Caco-2 (cell line): Measurements from ENCODE around the gene TOR1B. TPM values are rescaled to one million over a fixed set of nuclear protein-coding genes. Genes with fewer than 3 reads are reported as not detected.

Experiments used
- BruUV-seq: library from RNA; stranded (reverse); fragments of 400-500 nt; replicated peaks from 2 replicates; lab custom pipeline; 2021; lab: Mats Ljungman, UMichigan
- CTCF ChIA-PET: fragments of 300-600 bp; sonication (Branson Sonifier 250); formaldehyde crosslinking; loops from one replicate; lab custom pipeline; 2022; ENCODE audit warnings: antibody characterized with exemption; lab: Charles Lee
- POLR2A ChIA-PET: fragments of 300-600 bp; sonication (Branson Sonifier 250); formaldehyde crosslinking; loops from one replicate; lab custom pipeline; 2022; ENCODE audit warnings: antibody characterized with exemption; lab: Charles Lee
- DNase-seq, 2 experiments: peaks; one replicate each; pipeline versions ENCODE4 v3.0.0 to v3.0.0-alpha.2; 2020 to 2022
- H3K27me3 ChIP-seq: replicated peaks from 2 replicates; pipeline ENCODE4 v1.6.0; 2011; ENCODE audit warnings: low read length; ENCODE audit not compliant: control insufficient read depth, insufficient read depth
- H3K36me3 ChIP-seq: 2 replicates; pipeline ENCODE4 v1.5.1; 2011; ENCODE audit warnings: low read length; ENCODE audit not compliant: control insufficient read depth, insufficient read depth
- H3K4me1 ChIP-seq: fragments of 250-450 bp; sonication (Bioruptor Pico); 2 replicates; pipeline ENCODE4 v1.5.1; 2020; ENCODE audit warnings: mild to moderate bottlenecking
- H3K4me3 ChIP-seq: 2 replicates; pipeline ENCODE4 v1.5.1; 2011; ENCODE audit warnings: low read depth, mild to moderate bottlenecking, control low read depth, low read length
- H3K9me3 ChIP-seq: fragments of 250-450 bp; sonication (Bioruptor Pico); 2 replicates; pipeline ENCODE4 v1.5.1; 2020; ENCODE audit warnings: mild to moderate bottlenecking, moderate library complexity
- H3K27ac Mint-ChIP-seq: one replicate; pipeline ENCODE4 v1.8.0; 2022; ENCODE audit warnings: mixed read lengths; ENCODE audit not compliant: unreplicated experiment
- H3K27me3 Mint-ChIP-seq: one replicate; pipeline ENCODE4 v1.8.0; 2022; ENCODE audit warnings: mixed read lengths; ENCODE audit not compliant: insufficient read depth, unreplicated experiment
- H3K36me3 Mint-ChIP-seq: one replicate; pipeline ENCODE4 v1.8.0; 2022; ENCODE audit warnings: mild to moderate bottlenecking, mixed read lengths; ENCODE audit not compliant: insufficient read depth, unreplicated experiment
- H3K4me1 Mint-ChIP-seq: one replicate; pipeline ENCODE4 v1.8.0; 2022; ENCODE audit warnings: low read depth, mixed read lengths; ENCODE audit not compliant: unreplicated experiment
- H3K4me3 Mint-ChIP-seq: one replicate; pipeline ENCODE4 v1.8.0; 2022; ENCODE audit warnings: mild to moderate bottlenecking, moderate library complexity, mixed read lengths; ENCODE audit not compliant: unreplicated experiment
- H3K9me3 Mint-ChIP-seq: one replicate; pipeline ENCODE4 v1.8.0; 2022; ENCODE audit warnings: mixed read lengths; ENCODE audit not compliant: unreplicated experiment
- CTCF ChIP-seq, 2 experiments: fragments of 200-600 bp in 1 of 2; IDR thresholded peaks; 1 replicate in 1 of 2; 2 replicates in 1 of 2; pipeline versions ENCODE4 v1.5.1 to v1.8.0; 2011 to 2022; ENCODE audit warnings: antibody characterized with exemption in 1 of 2, control low read depth in 1 of 2, inconsistent platforms in 1 of 2, low read depth in 1 of 2, low read length in 1 of 2, mild to moderate bottlenecking in 1 of 2, moderate library complexity in 1 of 2; ENCODE audit not compliant: insufficient read depth in 1 of 2, severe bottlenecking in 1 of 2, unreplicated experiment in 1 of 2
- intact Hi-C: fragments of 100-400 bp; cut with micrococcal nuclease; formaldehyde crosslinking; loops from one replicate; pipeline ENCODE4 v1.10.0; 2022; ENCODE audit not compliant: unreplicated experiment
- total RNA-seq: library from RNA; stranded (reverse); gene quantifications from 2 replicates; pipeline ENCODE4 v1.2.3, GENCODE V29; 2022

The TOR1B gene
- total RNA-seq, 1 experiment from 2014 or later = 22.8 TPM

GRCh38 chr9:129806061-129806460, 3.1 kb downstream of the TOR1B start:
- ChIA-PET CTCF (no interaction called here), POLR2A (interaction anchor here (0.7 kb wide), 1 partner anchor 12 kb away, joined by 6 read pairs; no protein-coding TSS in a partner anchor)
- Histone ChIP-seq H3K27me3 (no peaks in the 10 kb centered on the region), H3K9me3 (no peaks in the 10 kb centered on the region), H3K36me3 (peaks cover 1% of the 10 kb centered on the region; the same call in 1 of the 2 replicates), H3K4me1 (peaks cover 24% of the 10 kb centered on the region), H3K4me3 (no peak overlapping the region)
- Mint-ChIP-seq H3K4me3 (no peak overlapping the region), H3K4me1 (peaks cover 10% of the 10 kb centered on the region), H3K27me3 (no peaks in the 10 kb centered on the region), H3K9me3 (no peaks in the 10 kb centered on the region), H3K36me3 (peaks cover 51% of the 10 kb centered on the region), H3K27ac (peak overlapping the region; percentile 39)
- intact Hi-C loops = no loop called here
- no peak for DNase-seq
- TF ChIP-seq CTCF (IDR thresholded peaks at IDR 0.05; ENCODE audit: insufficient read depth in 1 of 2, low read depth in 1 of 2, low read length in 1 of 2, severe bottlenecking in 1 of 2, unreplicated experiment in 1 of 2) = no peak
- no TSS peak for BruUV-seq

- no peak for TF ChIP-seq CTCF (IDR thresholded peaks at IDR 0.05; ENCODE audit: insufficient read depth in 1 of 2, low read depth in 1 of 2, low read length in 1 of 2, severe bottlenecking in 1 of 2, unreplicated experiment in 1 of 2)
- H3K36me3 Mint-ChIP-seq = peaks cover 48% of the 10 kb centered on the region
- no peak for DNase-seq
- H3K4me1 Mint-ChIP-seq = peaks cover 19% of the 10 kb centered on the region
- intact Hi-C loops = no loop called here
- Histone ChIP-seq H3K4me3 (no peak overlapping the region), H3K36me3 (peaks cover 1% of the 10 kb centered on the region; the same call in 1 of the 2 replicates), H3K4me1 (peaks cover 31% of the 10 kb centered on the region), H3K27me3 (no peaks in the 10 kb centered on the region), H3K9me3 (no peaks in the 10 kb centered on the region)
- H3K4me3 Mint-ChIP-seq = no peak overlapping the region
- H3K9me3 Mint-ChIP-seq = no peaks in the 10 kb centered on the region
- BruUV-seq = no TSS peak
- H3K27ac Mint-ChIP-seq = no peak overlapping the region
- no peaks in the 10 kb centered on the region for H3K27me3 Mint-ChIP-seq
- ChIA-PET POLR2A (no interaction called here), CTCF (no interaction called here)
These were observed 6.4 kb downstream of the TOR1B start for GRCh38 chr9:129809346-129809745.

GRCh38 chr9:129810116-129810515, 7.1 kb downstream of the TOR1B start:
- BruUV-seq = no TSS peak
- intact Hi-C loops = no loop called here
- H3K27ac Mint-ChIP-seq = peak overlapping the region; percentile 35

More at GRCh38 chr9:129810116-129810515, 7.1 kb downstream of the TOR1B start:
- Histone ChIP-seq H3K27me3 (no peaks in the 10 kb centered on the region), H3K36me3 (peaks cover 1% of the 10 kb centered on the region; the same call in 1 of the 2 replicates), H3K4me1 (peaks cover 30% of the 10 kb centered on the region), H3K4me3 (no peak overlapping the region), H3K9me3 (no peaks in the 10 kb centered on the region)
- Mint-ChIP-seq H3K36me3 (peaks cover 45% of the 10 kb centered on the region), H3K9me3 (no peaks in the 10 kb centered on the region), H3K4me1 (peaks cover 22% of the 10 kb centered on the region), H3K27me3 (no peaks in the 10 kb centered on the region), H3K4me3 (no peak overlapping the region)
- ChIA-PET CTCF (no interaction called here), POLR2A (no interaction called here)
- no peak for DNase-seq
- TF ChIP-seq CTCF (IDR thresholded peaks at IDR 0.05; ENCODE audit: insufficient read depth in 1 of 2, low read depth in 1 of 2, low read length in 1 of 2, severe bottlenecking in 1 of 2, unreplicated experiment in 1 of 2) = no peak
